Natural killer cell treated with Interleukin-12 subunit alpha and Interleukin-12 subunit beta and Interleukin-15 and Interleukin-18, amount 100 ng/mL, for 72 hours (primary cell): ENCODE results near the gene CASP2. TPM values are rescaled to one million over a fixed set of nuclear protein-coding genes. Genes with fewer than 3 reads are reported as not detected.

ENCODE experiments used
- total RNA-seq, 2 donors: library from RNA; stranded (reverse); gene quantifications; one replicate each; pipeline ENCODE4 v1.2.3, GENCODE V29; 2022

The CASP2 gene
- total RNA-seq, 2 donors from 2014 or later: 67.8 to 94.2 TPM

Other genes starting within 250 kb of the CASP2 start
- gene OR6V1, start 236.0 kb upstream of the CASP2 start, total RNA-seq: not detected
- gene PIP, start 156.3 kb upstream of the CASP2 start, total RNA-seq: not detected
- not detected for gene TAS2R39, start 104.9 kb upstream of the CASP2 start, total RNA-seq
- gene TAS2R40, start 66.3 kb upstream of the CASP2 start, total RNA-seq: not detected
- 100 to 1,000 TPM; 133 to 233 TPM for gene GSTK1, start 24.9 kb upstream of the CASP2 start, total RNA-seq
- not detected for gene TMEM139, start 3.4 kb upstream of the CASP2 start, total RNA-seq
- gene CLCN1, start 27.8 kb downstream of the CASP2 start, total RNA-seq: under 1 TPM in 1 of 2 donors, not detected in 1; 0.10 TPM
- gene FAM131B, start 74.4 kb downstream of the CASP2 start, total RNA-seq: 1 to 10 TPM; 2.9 TPM
- gene ZYX, start 93.0 kb downstream of the CASP2 start, total RNA-seq: 100 to 1,000 TPM in 1 of 2 donors, 10 to 100 TPM in 1; 81.6 to 114 TPM
- under 1 TPM in 1 of 2 donors, not detected in 1; 0.21 TPM for gene EPHA1, start 120.5 kb downstream of the CASP2 start, total RNA-seq
- not detected for gene TAS2R60, start 155.1 kb downstream of the CASP2 start, total RNA-seq
- not detected for gene TAS2R41, start 189.5 kb downstream of the CASP2 start, total RNA-seq